Gastrocnemius medialis (tissue), 4 donors: ENCODE data around the gene TMIE. TPM values are rescaled to one million over a fixed set of nuclear protein-coding genes. Genes with fewer than 3 reads are reported as not detected.

Source experiments
- ATAC-seq, 2 donors: fragments of 150-250 bp; one replicate each; pipeline ENCODE4 v1.9.1; 2016
- DNase-seq, 2 donors: peaks; one replicate each; pipeline ENCODE4 v3.0.0-alpha.2; 2019
- H3K27ac ChIP-seq, 4 donors: fragments of 200-600 bp; sonication (generic); 1 replicate in 1 of 4; 2 replicates in 3 of 4; pipeline ENCODE4 v1.5.1; 2016 to 2018; ENCODE audit warnings: mild to moderate bottlenecking in 2 of 4, moderate library complexity in 1 of 4
- H3K27me3 ChIP-seq, 3 donors: fragments of 200-600 bp; sonication (generic) in 2 of 3; 1 replicate in 1 of 3; 2 replicates in 2 of 3; pipeline versions ENCODE4 v1.5.1 to v1.6.0; 2016 to 2019; ENCODE audit warnings: mild to moderate bottlenecking in 1 of 3, moderate library complexity in 1 of 3
- H3K36me3 ChIP-seq, 2 donors: fragments of 200-600 bp; sonication (generic) in 1 of 2; one replicate each; pipeline ENCODE4 v1.5.1; 2017 to 2018
- H3K4me1 ChIP-seq, 2 donors: fragments of 200-600 bp; sonication (generic) in 1 of 2; one replicate each; pipeline ENCODE4 v1.5.1; 2016 to 2017; ENCODE audit warnings: mild to moderate bottlenecking in 2 of 2
- H3K4me3 ChIP-seq, 4 donors: fragments of 200-600 bp; sonication (generic) in 3 of 4; 1 replicate in 1 of 4; 2 replicates in 3 of 4; pipeline ENCODE4 v1.5.1; 2016 to 2019; ENCODE audit warnings: mild to moderate bottlenecking in 2 of 4
- H3K9me3 ChIP-seq, 3 donors: fragments of 200-600 bp; sonication (generic) in 2 of 3; 1 replicate in 1 of 3; 2 replicates in 2 of 3; pipeline ENCODE4 v1.5.1; 2016 to 2019
- POLR2A ChIP-seq, 2 donors: fragments of 450-650 bp; IDR thresholded peaks; one replicate each; pipeline ENCODE4 v1.6.1; 2017; ENCODE audit warnings: antibody characterized with exemption in 2 of 2, mild to moderate bottlenecking in 2 of 2, moderate library complexity in 2 of 2
- in situ Hi-C, 4 donors: fragments of 200-750 bp; cut with MboI; loops; one replicate each; pipeline versions ENCODE4 v1.15.0 to v1.8.0; 2017; ENCODE audit warnings: low sequenced_read_pairs in 4 of 4
- intact Hi-C: fragments of 100-400 bp; cut with DNase I; formaldehyde crosslinking; loops from one replicate; pipeline ENCODE4 v1.15.1; 2023; ENCODE audit warnings: low total_unique reads
- total RNA-seq, 4 donors: library from RNA; depleted of rRNA; stranded (reverse); fragments of >200 nt; gene quantifications; one replicate each; pipeline versions ENCODE4 v1.1.0 to v1.2.3, GENCODE V29; 2016
- TF ChIP-seq, protein P1 (sequence below), 5 experiments: fragments of 450-650 bp in 3 of 5; fragments of 200-600 bp in 2 of 5; sonication (generic) in 2 of 5; IDR thresholded peaks in 4 of 5; conservative IDR thresholded peaks in 1 of 5; 1 replicate in 4 of 5; 2 replicates in 1 of 5; pipeline ENCODE4 v1.5.1; 2016 to 2019; ENCODE audit warnings: antibody characterized with exemption in 5 of 5, mild to moderate bottlenecking in 3 of 5, moderate library complexity in 3 of 5

Gene TMIE
- total RNA-seq, 4 donors from 2014 or later = 0.20 to 0.26 (median 0.22) TPM; not detected in 1

DNA sequence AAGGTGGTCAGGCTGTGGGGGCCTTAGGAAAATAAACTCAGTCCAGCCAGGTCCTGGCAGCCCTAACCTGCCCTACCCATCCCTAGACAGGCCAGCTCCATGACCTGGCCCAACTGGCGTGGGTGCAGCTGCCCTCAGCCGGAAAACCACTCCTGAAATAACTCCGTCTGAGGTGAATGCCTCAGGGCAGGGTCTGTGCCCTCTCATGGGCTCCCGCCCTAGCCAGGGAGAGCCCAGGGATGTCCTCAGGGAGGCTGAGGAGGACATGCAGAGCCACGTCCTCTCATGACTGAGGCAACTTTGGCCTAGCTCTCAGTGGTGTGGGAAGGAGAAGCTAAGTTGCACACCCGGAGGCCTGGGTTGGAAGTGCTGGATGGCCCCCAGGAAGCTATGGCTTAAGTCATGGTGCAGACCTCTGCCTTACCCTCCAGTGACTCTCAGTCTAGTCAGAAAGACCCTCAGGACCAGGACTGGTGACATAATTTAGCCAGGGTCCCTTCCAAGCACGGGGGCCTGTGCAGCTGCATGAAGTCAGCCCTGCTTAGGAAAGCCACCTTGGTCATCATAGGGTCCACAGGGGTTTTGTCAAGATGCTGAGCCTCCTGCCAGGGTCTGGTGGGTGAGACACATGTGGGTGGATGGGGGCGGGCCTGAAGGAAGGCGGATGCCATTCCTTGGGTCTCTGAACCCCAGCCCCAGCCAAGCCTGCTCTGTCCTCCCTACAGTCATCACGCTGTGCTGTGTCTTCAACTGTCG, 7.4 kb downstream of the TMIE start:
- H3K9me3 ChIP-seq = no peaks in the 10 kb centered on the region
- intact Hi-C loops (loop anchor here (5.0 kb wide), 2 partner anchors 139 to 289 kb away; no protein-coding TSS in a partner anchor), in situ Hi-C loops (loop anchor here (5.0 to 25.0 kb wide), 3 partner anchors 184 to 629 kb away; no protein-coding TSS in a partner anchor)
- H3K4me1 ChIP-seq = peaks cover 3 to 10% of the 10 kb centered on the region in 2 donors
- H3K4me3 ChIP-seq = no peak overlapping the region
- TF ChIP-seq POLR2A (IDR thresholded peaks at IDR 0.05) = no peak
- TF ChIP-seq, protein P1, sequence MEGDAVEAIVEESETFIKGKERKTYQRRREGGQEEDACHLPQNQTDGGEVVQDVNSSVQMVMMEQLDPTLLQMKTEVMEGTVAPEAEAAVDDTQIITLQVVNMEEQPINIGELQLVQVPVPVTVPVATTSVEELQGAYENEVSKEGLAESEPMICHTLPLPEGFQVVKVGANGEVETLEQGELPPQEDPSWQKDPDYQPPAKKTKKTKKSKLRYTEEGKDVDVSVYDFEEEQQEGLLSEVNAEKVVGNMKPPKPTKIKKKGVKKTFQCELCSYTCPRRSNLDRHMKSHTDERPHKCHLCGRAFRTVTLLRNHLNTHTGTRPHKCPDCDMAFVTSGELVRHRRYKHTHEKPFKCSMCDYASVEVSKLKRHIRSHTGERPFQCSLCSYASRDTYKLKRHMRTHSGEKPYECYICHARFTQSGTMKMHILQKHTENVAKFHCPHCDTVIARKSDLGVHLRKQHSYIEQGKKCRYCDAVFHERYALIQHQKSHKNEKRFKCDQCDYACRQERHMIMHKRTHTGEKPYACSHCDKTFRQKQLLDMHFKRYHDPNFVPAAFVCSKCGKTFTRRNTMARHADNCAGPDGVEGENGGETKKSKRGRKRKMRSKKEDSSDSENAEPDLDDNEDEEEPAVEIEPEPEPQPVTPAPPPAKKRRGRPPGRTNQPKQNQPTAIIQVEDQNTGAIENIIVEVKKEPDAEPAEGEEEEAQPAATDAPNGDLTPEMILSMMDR (IDR thresholded peaks at IDR 0.05 in 4 of 5, conservative IDR thresholded peaks at IDR 0.05 in 1 of 5) = no peak
- peak in 1 of 2 donors; percentile 10 for DNase-seq
- no peaks in the 10 kb centered on the region for H3K27me3 ChIP-seq
- no peak overlapping the region for H3K27ac ChIP-seq
- no peak for ATAC-seq
- no peaks in the 10 kb centered on the region for H3K36me3 ChIP-seq

DNA sequence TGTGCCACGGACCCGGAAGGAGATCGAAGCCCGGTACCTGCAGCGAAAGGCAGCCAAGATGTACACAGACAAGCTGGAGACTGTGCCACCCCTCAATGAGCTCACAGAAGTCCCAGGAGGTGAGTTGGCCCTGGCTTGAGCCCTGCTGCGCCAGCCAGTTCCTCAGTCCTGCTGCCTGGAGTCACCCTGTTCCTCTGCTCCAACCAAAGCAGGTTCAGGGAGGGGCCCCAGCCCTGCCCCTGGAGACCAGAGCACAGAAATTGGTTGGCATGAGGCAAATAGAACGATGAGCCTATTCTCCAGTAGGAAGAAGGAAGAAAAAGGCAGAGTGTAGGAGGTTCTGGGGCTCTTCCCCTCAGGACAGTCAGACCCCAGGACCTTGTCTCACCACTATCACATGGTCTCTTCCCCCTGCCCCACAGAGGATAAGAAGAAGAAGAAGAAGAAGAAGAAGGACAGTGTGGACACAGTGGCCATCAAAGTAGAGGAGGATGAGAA, 8.0 kb downstream of the TMIE start:
- H3K27ac ChIP-seq = no peak overlapping the region
- H3K4me3 ChIP-seq = no peak overlapping the region
- no peak for ATAC-seq
- no peaks in the 10 kb centered on the region for H3K9me3 ChIP-seq
- TF ChIP-seq, protein P1 (IDR thresholded peaks at IDR 0.05 in 4 of 5, conservative IDR thresholded peaks at IDR 0.05 in 1 of 5) = no peak
- no peak for TF ChIP-seq POLR2A (IDR thresholded peaks at IDR 0.05)
- peaks cover 3 to 10% of the 10 kb centered on the region in 2 donors for H3K4me1 ChIP-seq
- no peak for DNase-seq
- intact Hi-C loops = loop anchor here (5.0 kb wide), 2 partner anchors 138 to 288 kb away; no protein-coding TSS in a partner anchor
- no peaks in the 10 kb centered on the region for H3K36me3 ChIP-seq
- in situ Hi-C loops = loop anchor here (5.0 to 25.0 kb wide), 3 partner anchors 183 to 628 kb away; no protein-coding TSS in a partner anchor
- H3K27me3 ChIP-seq = no peaks in the 10 kb centered on the region

DNA sequence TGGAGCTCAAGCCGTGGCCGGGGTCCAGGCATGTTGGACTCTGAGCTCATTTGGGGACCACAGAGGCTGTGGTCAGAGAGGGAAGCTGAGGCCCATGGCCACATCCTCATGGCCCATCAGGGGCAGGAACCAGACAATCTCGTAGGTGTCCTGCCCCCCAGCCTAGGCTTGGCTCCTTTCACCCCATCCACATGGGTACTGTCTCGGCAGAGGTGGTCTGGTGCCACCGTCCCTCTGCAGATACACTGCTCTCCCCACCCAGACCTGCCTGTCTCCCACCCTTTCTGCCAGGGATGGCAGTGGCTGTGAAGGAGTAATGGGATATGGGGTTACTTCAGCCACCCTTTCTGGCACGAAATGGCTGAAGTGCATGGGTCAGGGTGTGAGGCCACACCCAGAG, 8.5 kb downstream of the TMIE start:
- Histone ChIP-seq H3K4me1 (peaks cover 3 to 10% of the 10 kb centered on the region in 2 donors), H3K27me3 (no peaks in the 10 kb centered on the region), H3K4me3 (no peak overlapping the region), H3K36me3 (no peaks in the 10 kb centered on the region), H3K9me3 (no peaks in the 10 kb centered on the region), H3K27ac (no peak overlapping the region)
- in situ Hi-C loops = loop anchor here (5.0 to 25.0 kb wide), 5 partner anchors 183 to 628 kb away; no protein-coding TSS in a partner anchor
- TF ChIP-seq, protein P1 (IDR thresholded peaks at IDR 0.05 in 4 of 5, conservative IDR thresholded peaks at IDR 0.05 in 1 of 5) = no peak
- no peak for TF ChIP-seq POLR2A (IDR thresholded peaks at IDR 0.05)
- peak in 1 of 2 donors; percentile 5 for DNase-seq
- intact Hi-C loops = loop anchor here (5.0 kb wide), 2 partner anchors 138 to 288 kb away; no protein-coding TSS in a partner anchor
- no peak for ATAC-seq

DNA sequence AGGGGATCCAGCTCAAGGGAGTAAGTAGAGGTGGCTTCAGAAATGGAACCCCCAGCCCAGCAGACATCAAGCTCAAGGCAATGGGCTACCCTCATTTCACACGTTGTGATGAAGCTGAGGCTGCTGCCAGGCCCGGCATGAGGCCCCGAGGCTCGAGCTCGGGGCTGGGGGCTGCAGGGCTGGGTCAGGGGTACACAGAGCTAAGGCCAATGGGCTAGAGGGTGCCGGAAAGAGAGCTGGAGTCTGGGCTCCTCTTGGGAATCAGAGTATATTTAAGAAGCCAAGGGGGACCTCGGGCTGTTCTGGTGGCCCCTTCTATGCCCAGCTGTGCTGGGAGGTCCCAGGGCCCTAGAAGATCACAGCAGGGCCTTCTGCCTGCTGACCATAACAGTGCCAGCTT, 9.0 kb downstream of the TMIE start:
- in situ Hi-C loops (loop anchor here (10.0 to 25.0 kb wide), 4 partner anchors 185 to 627 kb away; no protein-coding TSS in a partner anchor), intact Hi-C loops (no loop called here)
- ATAC-seq = no peak
- Histone ChIP-seq H3K27ac (no peak overlapping the region), H3K4me3 (no peak overlapping the region), H3K9me3 (no peaks in the 10 kb centered on the region), H3K27me3 (no peaks in the 10 kb centered on the region), H3K36me3 (no peaks in the 10 kb centered on the region), H3K4me1 (peaks cover 3 to 10% of the 10 kb centered on the region in 2 donors)
- TF ChIP-seq POLR2A (IDR thresholded peaks at IDR 0.05) = no peak
- TF ChIP-seq, protein P1 (IDR thresholded peaks at IDR 0.05 in 4 of 5, conservative IDR thresholded peaks at IDR 0.05 in 1 of 5) = no peak
- peak in 1 of 2 donors; percentile 3 for DNase-seq
